Esophagus mucosa (tissue), 1 donor: ENCODE measurements around the gene CBX1. TPM values are rescaled to one million over a fixed set of nuclear protein-coding genes. Genes with fewer than 3 reads are reported as not detected.
A peak's percentile ranks its signal among the peaks of the same experiment; 100 is the strongest.
"Not testable (repeated sequence)": the region's sequence is repeated elsewhere in the genome, so short reads cannot be mapped to it uniquely, and the experiment has no call there.

Experiments used
- ATAC-seq: fragments of 200-7000 bp; cut with Tn5 transposase; one replicate; pipeline ENCODE4 v1.9.1; 2020
- total RNA-seq: library from RNA; stranded (reverse); gene quantifications from one replicate; pipeline ENCODE4 v1.2.4, GENCODE V29; 2023
- donor health status: DM: yes; HTN: yes; CAD: no.

CBX1 gene
- total RNA-seq, 1 donor from 2014 or later = 29.2 TPM

GRCh38 chr17:48123111-48123510 is 21.8 kb upstream of the CBX1 start:
- no peak for ATAC-seq

DNA sequence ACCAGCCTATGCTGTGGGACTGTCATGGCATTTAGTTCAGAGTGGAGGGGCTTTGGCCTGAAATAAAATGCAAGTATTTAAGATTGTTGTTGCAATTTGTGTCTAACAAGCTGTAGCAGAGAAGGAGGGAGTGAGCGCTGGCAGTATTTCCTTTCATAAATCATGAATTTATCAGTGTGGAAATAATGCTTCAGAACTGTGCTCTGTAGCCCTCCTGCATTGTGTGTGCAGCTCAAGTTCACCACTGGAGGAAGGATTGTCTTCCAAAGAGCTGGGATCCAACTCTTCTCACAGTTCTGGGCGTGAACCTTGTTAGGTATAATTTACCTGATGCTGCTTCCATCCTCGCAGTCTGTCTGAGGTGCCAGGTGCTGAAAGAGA is 21.4 kb upstream of the CBX1 start:
- no peak for ATAC-seq

DNA sequence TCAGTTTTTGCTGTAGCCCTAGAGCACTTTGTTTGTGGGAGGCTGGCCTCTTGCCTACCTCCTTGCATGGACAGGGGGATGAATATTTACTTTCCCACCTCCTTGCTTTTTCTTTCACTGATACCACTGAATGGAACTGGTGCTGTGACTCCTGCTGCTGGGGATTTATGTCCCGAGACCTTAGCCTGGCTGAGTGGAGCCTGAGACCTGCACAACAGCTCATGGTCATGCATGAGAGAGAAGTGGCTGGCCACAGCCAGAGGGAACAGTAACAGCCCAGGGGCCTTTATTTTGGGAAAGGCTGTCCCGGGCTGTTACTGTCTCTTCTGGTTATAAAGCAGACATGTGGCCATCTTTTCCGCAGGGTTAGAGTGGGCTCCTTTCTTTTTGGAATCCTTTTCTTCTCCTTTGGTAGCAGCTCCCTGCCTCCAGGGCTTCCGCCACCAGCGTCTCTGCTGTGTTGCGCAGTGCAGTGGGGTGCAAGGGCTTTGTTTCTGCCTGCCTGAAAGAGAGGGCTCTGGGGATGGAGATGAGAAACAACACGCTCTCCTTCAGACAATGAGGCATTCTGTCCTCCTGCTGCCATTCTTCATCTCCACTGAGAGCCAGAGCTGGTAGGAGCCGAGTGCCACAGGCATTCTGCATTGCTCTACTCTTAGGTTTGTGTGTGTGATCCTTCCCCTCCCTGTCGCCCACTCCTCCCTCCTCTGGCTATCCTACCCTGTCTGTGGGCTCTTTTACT is 20.8 kb upstream of the CBX1 start:
- no peak for ATAC-seq

- ATAC-seq = no peak
Measured at GRCh38 chr17:48113201-48113676, 12.0 kb upstream of the CBX1 start.

DNA sequence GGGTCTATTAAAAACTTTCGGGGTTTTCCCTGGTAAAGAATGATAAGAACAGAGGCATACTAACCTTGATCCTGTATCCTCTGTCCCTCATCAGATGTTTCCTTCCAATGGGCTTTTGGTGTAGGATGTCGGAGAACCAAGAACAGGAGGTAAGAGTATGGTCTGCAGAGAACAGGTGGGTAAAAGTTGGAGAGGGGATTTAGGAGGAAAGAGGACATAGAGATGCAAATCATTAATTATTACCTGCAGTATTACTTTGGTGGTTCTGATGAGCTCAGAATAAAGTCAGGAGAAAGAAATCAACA is 10.6 kb upstream of the CBX1 start:
- ATAC-seq = no peak

DNA sequence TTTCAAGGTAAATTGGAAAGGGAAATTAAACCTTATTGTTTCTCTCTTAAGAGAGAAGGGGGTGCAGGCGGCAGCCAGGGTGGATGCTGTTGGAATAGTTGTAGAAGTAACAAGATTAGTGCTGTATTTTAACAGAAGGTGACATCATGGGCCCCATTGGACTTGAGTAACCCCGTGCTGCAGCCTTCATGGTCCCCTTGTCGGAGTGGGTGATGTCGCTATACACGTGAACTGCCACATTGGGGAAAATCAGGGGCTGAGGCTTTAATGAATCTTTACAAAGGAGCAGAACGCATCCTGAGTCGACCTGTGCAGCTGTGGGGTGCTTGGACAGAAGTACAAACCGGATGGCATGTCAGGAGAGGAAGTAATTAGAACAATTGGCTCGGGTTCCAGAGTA is 9.5 kb upstream of the CBX1 start:
- ATAC-seq = no peak

- peak; percentile 96 for ATAC-seq
Measured at GRCh38 chr17:48107137-48108055, 6.1 kb upstream of the CBX1 start, which contains the start of gene SNX11. TSS of gene SNX11 (plus strand) at chr17:48107766. CDS start at chr17:48112044, 4,278 bp downstream.

GRCh38 chr17:48106802-48107136 is 5.5 kb upstream of the CBX1 start:
- no peak for ATAC-seq

DNA sequence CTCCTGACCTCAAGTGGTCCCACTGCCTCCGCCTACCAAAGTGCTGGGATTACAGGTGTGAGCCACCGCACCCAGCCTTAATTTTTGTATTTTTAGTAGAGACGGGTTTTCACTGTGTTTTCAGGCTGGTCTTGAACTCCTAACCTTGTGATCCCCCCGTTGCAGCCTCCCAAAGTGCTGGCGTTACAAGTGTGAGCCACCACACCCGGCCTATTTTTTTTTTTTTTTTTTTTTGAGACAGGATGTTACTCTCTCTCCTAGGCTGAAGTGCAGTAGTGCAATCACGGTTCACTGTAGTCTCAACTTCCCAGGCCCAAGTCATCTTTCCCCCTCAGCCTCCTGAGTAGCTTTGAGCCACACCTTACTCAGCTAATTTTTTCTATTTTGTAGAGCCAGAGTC is 3.2 kb upstream of the CBX1 start:
- ATAC-seq = no peak

DNA sequence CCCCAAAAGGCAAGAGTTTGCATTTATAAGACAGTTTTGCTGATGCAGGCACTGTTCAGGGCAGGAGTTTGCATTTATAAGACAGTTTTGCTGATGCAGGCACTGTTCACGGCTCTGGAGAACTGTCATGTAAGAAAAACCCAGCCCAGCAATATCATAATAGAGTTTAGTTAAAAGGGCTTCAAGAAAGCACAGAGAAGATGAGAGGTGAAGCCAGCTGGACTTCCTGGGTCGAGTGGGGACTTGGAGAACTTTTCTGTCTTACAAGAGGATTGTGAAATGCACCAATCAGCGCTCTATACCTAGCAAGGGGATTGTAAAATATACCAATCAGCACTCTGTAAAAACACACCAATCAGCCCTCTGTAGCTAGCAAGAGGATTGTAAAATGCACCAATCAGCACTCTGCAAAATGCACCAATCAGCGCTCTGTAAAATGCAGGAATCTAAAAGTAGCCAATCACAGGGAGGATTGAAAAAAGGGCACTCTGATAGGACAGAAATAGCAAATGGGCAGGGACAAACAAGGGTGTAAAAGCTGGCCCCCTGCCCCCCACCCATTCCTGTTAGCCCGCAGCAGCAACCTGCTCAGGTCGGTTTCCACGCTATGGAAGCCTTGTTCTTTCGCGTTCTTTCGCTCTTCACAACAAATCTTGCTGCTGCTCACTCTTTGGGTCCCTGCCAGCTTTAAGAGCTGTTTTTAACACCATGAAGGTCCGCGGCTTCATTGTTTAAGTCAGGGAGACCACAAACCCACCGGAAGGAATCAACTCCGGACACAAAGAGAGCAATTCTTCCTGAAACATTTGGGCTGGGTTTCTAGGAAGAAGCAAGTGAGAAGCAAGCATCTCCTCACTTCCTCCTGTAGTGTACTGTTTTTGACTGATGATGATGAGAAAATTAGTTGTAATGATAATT is 1.8 kb upstream of the CBX1 start:
- no peak for ATAC-seq

DNA sequence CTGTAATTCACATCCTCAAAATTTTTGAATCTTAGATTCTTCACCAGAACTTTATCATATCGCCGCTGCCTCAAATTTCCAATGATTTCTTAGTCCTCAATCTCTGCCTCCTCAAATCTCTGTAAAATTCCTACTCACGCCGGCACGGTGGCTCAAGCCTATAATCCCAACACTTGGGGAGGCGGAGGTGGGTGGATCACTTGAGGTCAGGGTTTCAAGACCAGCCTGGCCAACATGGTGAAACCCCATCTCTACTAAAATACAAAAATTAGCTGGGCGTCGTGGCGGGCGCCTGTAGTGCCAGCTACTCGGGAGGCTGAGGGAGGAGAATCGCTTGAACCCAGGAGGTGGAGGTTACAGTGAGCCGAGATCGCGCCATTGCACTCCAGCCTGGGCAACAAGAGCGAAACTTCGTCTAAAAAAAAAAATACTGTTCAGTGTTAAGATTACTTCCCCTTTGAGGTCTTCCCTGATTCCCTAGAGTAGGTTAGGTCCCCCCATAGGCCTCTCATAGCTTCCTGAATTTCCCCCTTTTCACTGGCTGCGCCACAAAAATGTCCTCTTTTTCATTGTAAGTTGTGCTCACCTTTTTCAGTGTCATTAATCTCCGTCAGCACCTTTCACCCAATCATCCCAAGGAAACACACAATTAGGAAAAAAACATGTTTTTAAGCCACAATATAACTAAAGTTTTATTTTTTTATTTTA is 919 bp upstream of the CBX1 start:
- no peak for ATAC-seq

- ATAC-seq = peak; percentile 34
Measured at GRCh38 chr17:48100591-48101011, 677 bp downstream of the CBX1 start.

DNA sequence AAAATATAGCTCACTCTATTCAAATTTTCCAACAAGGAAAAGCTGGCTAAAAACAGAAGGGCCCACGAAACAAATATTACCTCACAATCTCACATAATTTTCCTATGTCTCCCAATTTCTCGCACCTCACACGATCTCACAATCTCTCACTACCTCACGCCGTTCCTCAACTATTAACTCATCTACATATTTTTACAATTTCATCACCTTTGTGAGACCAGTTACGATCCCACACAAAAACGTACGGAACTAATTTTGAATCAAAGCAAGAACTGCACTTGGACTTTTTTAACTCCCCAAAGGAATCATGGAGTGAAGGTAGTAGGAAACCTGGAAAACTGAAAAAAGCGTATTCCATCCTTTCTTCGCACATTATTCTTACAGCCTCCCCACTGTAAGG is 1.1 kb downstream of the CBX1 start:
- no peak for ATAC-seq

- ATAC-seq = no peak
Measured at GRCh38 chr17:48095611-48096010, 5.7 kb downstream of the CBX1 start.

- ATAC-seq = peak; percentile 75
Measured at GRCh38 chr17:48093341-48094045, 7.8 kb downstream of the CBX1 start.

DNA sequence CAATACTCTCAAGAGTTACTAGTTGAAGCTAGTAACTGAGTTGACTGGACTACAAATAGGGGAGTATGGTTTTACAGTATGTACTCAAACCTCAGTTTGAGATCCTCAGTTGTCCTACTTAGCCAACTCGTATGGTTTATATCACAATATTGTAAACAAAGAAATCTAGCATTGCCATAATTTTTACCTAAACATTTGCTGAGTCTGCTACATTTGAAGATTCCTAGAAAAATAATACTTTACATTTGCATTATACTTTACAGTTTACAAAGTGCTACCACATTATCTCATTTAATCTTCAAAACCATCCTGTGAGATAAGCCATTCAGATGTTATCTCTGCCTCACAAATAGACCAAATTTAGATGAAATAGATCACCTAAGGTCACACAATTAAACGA is 16.3 kb downstream of the CBX1 start:
- no peak for ATAC-seq

- no peak for ATAC-seq
Measured at GRCh38 chr17:48081858-48082257, 19.4 kb downstream of the CBX1 start.

- ATAC-seq = not testable (repeated sequence)
Measured at GRCh38 chr17:48077152-48077551, 24.1 kb downstream of the CBX1 start.

GRCh38 chr17:48074322-48075081 is 26.8 kb downstream of the CBX1 start:
- ATAC-seq = peak; percentile 80

DNA sequence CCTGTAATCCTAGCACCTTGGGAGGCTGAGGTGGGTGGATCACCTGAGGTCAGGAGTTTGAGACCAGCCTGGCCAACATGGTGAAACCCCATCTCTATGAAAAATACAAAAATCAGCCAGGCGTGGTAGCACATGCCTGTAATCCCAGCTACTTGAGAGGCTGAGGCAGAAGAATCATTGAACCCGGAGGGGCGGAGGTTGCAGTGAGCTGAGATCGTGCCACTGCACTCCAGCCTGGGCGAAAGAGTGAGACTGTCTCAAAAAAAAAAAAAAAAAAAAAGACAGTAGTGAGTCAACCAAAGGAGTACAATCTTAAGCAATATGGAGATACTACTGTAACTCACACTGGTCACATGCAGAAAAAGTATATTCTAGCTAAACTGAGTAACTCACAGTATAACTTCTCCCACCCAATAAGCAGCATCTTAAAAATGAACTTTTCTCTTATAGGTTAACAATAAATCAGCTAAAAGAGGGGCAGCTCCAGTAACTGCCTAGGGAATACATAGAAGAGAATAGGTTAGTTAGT is 27.6 kb downstream of the CBX1 start:
- peak; percentile 22 for ATAC-seq
